SU-DHL-6 (cell line): ENCODE results near the gene FBXO42.

Experiments used
- H2AFZ ChIP-seq: fragments of 200-600 bp; sonication (generic); 2 replicates; pipeline ENCODE4 v1.6.1; 2014; ENCODE audit warnings: low read depth, mild to moderate bottlenecking, moderate library complexity, mixed read lengths, antibody characterized with exemption, low read length; ENCODE audit not compliant: severe bottlenecking
- H3F3A ChIP-seq: fragments of 200-600 bp; shearing (Covaris generic); 2 replicates; pipeline ENCODE4 v1.6.0; 2016; ENCODE audit warnings: antibody characterized with exemption, mild to moderate bottlenecking; ENCODE audit not compliant: insufficient read depth
- H3K27ac ChIP-seq: fragments of 200-600 bp; sonication (generic); 2 replicates; pipeline ENCODE4 v1.5.1; 2016; ENCODE audit warnings: low read depth, mild to moderate bottlenecking, low read length, moderate library complexity, mixed read lengths
- H3K27me3 ChIP-seq: fragments of 200-600 bp; sonication (generic), shearing (Covaris generic); 2 replicates; pipeline ENCODE4 v1.6.0; 2014; ENCODE audit warnings: mild to moderate bottlenecking, low read length
- H3K36me3 ChIP-seq: fragments of 200-600 bp; sonication (generic); 2 replicates; pipeline ENCODE4 v1.6.1; 2014; ENCODE audit warnings: mild to moderate bottlenecking, low read length, mixed read lengths
- H3K4me2 ChIP-seq: fragments of 300-600, 200-600 bp; shearing (Covaris generic), sonication (generic); 2 replicates; pipeline ENCODE4 v1.6.0; 2014; ENCODE audit warnings: low read length, low read depth, mild to moderate bottlenecking; ENCODE audit not compliant: poor library complexity, severe bottlenecking
- H3K4me3 ChIP-seq: fragments of 200-600 bp; sonication (generic); 2 replicates; pipeline ENCODE4 v1.5.1; 2014; ENCODE audit warnings: antibody characterized with exemption, low read length, mild to moderate bottlenecking, mixed read lengths; ENCODE audit not compliant: insufficient read depth, poor library complexity, severe bottlenecking
- H3K79me2 ChIP-seq: fragments of 200-600 bp; sonication (generic); 2 replicates; pipeline ENCODE4 v1.6.1; 2014; ENCODE audit warnings: mild to moderate bottlenecking, low read length, moderate library complexity; ENCODE audit not compliant: insufficient read depth
- H3K9ac ChIP-seq: fragments of 200-600 bp; sonication (generic); 2 replicates; pipeline ENCODE4 v1.7.0; 2014; ENCODE audit warnings: mild to moderate bottlenecking, low read length
- H3K9me2 ChIP-seq: fragments of 200-600 bp; sonication (generic); replicated peaks from 2 replicates; pipeline ENCODE4 v1.6.1; 2014; ENCODE audit warnings: low read length; ENCODE audit not compliant: insufficient read depth
- H3K9me3 ChIP-seq: fragments of 200-600 bp; sonication (generic); 2 replicates; pipeline ENCODE4 v1.6.1; 2014; ENCODE audit warnings: low read length, mixed read lengths; ENCODE audit not compliant: insufficient read depth
- H4K20me1 ChIP-seq: fragments of 200-600 bp; sonication (generic); 2 replicates; pipeline ENCODE4 v1.6.1; 2014; ENCODE audit warnings: low read depth, mild to moderate bottlenecking, antibody characterized with exemption, low read length, moderate library complexity, mixed read lengths
- CTCF ChIP-seq: fragments of 200-600 bp; sonication (generic); IDR thresholded peaks from one replicate; pipeline ENCODE4 v1.5.1; 2017; ENCODE audit warnings: antibody characterized with exemption, mild to moderate bottlenecking, low read length, moderate library complexity; ENCODE audit not compliant: insufficient read depth, poor library complexity, severe bottlenecking
- EZH2phosphoT487 ChIP-seq: fragments of 200-600 bp; sonication (generic), shearing (Covaris generic); conservative IDR thresholded peaks from 2 replicates; pipeline ENCODE4 v1.6.1; 2018; ENCODE audit warnings: mild to moderate bottlenecking, antibody characterized with exemption, low read length, moderate library complexity, mixed read lengths

Gene FBXO42

GRCh38 chr1:16392740-16393569 lies 40.7 kb upstream of the FBXO42 start:
- Histone ChIP-seq H3K4me3 (no peak overlapping the region), H3K27ac (no peak overlapping the region), H3K27me3 (no peaks in the 10 kb centered on the region), H3K79me2 (peaks cover 54% of the 10 kb centered on the region), H2AFZ (no peak overlapping the region), H3K36me3 (peaks cover 8% of the 10 kb centered on the region; the same call in 1 of the 2 replicates), H3F3A (no peaks in the 10 kb centered on the region), H4K20me1 (peaks cover 31% of the 10 kb centered on the region; the same call in 1 of the 2 replicates), H3K9me3 (no peaks in the 10 kb centered on the region), H3K9ac (no peak overlapping the region), H3K4me2 (no peak overlapping the region), H3K9me2 (no peaks in the 10 kb centered on the region)
- no peak for TF ChIP-seq CTCF
- no peak for TF ChIP-seq EZH2phosphoT487

GRCh38 chr1:16391411-16391810 lies 39.1 kb upstream of the FBXO42 start:
- TF ChIP-seq CTCF (no peak), EZH2phosphoT487 (no peak)
- H3K79me2 ChIP-seq: peaks cover 69% of the 10 kb centered on the region
- peaks cover 40% of the 10 kb centered on the region; the same call in 1 of the 2 replicates for H4K20me1 ChIP-seq
- no peaks in the 10 kb centered on the region for H3K27me3 ChIP-seq
- H3K9me3 ChIP-seq: no peaks in the 10 kb centered on the region
- no peak overlapping the region for H3K9ac ChIP-seq
- no peak overlapping the region for H3K4me2 ChIP-seq
- no peak overlapping the region for H3K27ac ChIP-seq
- H3K36me3 ChIP-seq: peaks cover 8% of the 10 kb centered on the region; the same call in 1 of the 2 replicates
- H2AFZ ChIP-seq: no peak overlapping the region
- H3K9me2 ChIP-seq: no peaks in the 10 kb centered on the region
- no peak overlapping the region for H3K4me3 ChIP-seq
- H3F3A ChIP-seq: no peaks in the 10 kb centered on the region

GRCh38 chr1:16387201-16388188 lies 35.2 kb upstream of the FBXO42 start:
- Histone ChIP-seq H2AFZ (no peak overlapping the region), H3F3A (no peaks in the 10 kb centered on the region), H3K4me3 (no peak overlapping the region), H3K4me2 (peak overlapping the region; percentile 41), H3K27ac (peak overlapping the region; percentile 29; the same call in 1 of the 2 replicates), H3K9ac (no peak overlapping the region), H3K79me2 (peaks cover 95% of the 10 kb centered on the region), H4K20me1 (peaks cover 43% of the 10 kb centered on the region; the same call in 1 of the 2 replicates), H3K9me2 (no peaks in the 10 kb centered on the region), H3K9me3 (no peaks in the 10 kb centered on the region), H3K27me3 (no peaks in the 10 kb centered on the region), H3K36me3 (no peaks in the 10 kb centered on the region)
- no peak for TF ChIP-seq EZH2phosphoT487
- no peak for TF ChIP-seq CTCF
